GM21526 (cell line): ENCODE results near the gene PRKACB.
"Not testable (repeated sequence)": the region's sequence is repeated elsewhere in the genome, so short reads cannot be mapped to it uniquely, and the experiment has no call there.

Experiments used
- ATAC-seq: cut with Tn5 transposase; IDR thresholded peaks from one replicate; pipeline ENCODE4 v1.9.1; 2021; ENCODE audit warnings: moderate library complexity; ENCODE audit not compliant: unreplicated experiment, low FRiP score

The PRKACB gene

DNA sequence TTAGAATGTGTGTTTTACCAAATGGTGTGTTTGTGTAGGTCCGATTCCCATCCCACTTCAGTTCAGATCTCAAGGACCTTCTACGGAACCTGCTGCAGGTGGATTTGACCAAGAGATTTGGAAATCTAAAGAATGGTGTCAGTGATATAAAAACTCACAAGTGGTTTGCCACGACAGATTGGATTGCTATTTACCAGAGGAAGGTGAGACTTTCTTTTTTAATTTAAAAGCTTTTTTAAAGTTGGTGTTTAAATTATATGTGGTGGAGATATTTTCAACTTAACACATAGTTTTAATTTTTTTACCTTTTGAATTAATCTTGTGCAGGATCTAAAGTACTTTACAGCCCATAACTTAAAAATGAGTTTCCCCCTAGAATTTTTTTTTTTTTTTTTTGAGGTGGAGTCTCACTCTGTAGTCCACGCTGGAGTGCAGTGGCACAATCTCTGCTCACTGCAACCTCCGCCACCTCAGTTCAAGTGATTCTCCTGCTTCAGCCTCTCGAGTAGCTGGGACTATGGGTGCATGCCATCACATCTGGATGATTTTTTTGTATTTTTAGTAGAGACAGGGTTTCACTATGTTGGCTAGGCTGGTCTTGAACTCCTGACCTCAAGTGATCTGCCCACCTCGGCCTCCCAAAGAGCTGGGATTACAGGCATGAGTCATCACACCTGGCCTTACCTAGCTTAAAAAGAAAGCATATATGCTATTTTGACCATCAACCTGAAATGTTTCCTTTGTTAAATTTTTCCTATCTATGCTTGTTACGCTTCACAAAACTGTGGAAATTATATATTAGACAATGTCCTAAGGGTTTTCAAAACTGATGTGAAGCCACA is 70.3 kb downstream of the PRKACB start:
- no peak for ATAC-seq

GRCh38 chr1:84217239-84217638 is 73.2 kb downstream of the PRKACB start:
- ATAC-seq = no peak

GRCh38 chr1:84223751-84224432 is 79.8 kb downstream of the PRKACB start:
- no peak for ATAC-seq

DNA sequence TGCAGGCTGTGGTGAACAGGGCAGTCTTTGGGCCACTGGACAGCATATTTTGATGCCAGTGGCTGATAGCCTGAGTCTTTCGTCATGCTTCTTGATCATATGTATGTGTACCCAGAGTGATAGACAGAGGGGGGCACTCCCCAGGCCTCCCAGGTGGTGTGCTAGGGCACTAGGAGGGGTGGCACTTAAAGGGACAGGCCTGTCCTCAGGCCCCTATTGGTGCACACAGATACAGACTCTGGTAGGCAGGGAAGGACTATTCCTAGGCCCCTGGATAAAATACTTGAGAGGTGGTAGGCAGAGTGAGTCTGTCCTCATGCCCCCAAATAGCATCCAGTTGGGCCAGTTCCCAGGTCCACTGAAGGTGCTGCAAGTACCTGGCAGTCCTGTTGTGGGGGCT is 80.8 kb downstream of the PRKACB start:
- ATAC-seq = no peak

DNA sequence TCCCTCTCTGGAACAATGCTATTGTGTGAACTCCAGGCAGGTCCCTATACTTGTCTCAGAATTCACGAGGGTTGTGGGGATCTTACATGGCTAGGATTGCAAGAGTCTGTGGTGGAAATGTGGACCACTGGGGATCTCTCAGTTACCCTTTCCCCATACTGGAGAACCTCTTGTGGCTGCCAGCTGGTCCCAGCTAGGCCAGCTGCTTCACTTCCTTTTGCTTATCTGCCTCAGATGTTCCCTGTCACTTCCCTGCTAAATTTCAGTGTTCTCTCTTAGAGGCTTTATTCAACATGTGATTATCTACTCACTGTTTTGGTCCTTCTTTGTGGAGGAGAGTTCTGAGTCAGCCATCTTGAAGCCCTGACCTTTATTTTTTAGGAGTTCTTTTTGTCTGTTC is 81.6 kb downstream of the PRKACB start:
- ATAC-seq = no peak

GRCh38 chr1:84232676-84233075 is 88.6 kb downstream of the PRKACB start:
- not testable (repeated sequence) for ATAC-seq

- no peak for ATAC-seq
Measured at GRCh38 chr1:84236256-84236655, 92.2 kb downstream of the PRKACB start.

GRCh38 chr1:84242641-84243040 is 98.6 kb downstream of the PRKACB start:
- ATAC-seq = no peak

DNA sequence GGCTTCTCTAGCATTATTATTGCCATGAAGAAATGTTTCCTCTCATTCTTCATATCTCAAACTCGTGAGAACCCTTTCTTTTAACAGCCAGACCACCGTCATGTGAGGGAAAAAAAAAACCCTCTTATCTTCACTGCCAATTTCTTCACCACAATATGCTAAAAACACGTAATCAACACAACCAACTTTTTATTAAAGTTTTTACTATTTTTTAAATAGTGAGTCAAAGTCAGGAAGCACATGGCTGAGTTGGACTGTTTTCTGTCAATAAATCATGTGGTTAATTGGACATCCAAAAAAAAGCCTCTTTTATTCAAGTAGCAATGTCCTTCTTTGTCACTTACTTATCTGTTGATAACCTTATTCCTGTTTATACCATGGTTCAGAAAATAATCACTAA is 101.5 kb downstream of the PRKACB start:
- no peak for ATAC-seq

DNA sequence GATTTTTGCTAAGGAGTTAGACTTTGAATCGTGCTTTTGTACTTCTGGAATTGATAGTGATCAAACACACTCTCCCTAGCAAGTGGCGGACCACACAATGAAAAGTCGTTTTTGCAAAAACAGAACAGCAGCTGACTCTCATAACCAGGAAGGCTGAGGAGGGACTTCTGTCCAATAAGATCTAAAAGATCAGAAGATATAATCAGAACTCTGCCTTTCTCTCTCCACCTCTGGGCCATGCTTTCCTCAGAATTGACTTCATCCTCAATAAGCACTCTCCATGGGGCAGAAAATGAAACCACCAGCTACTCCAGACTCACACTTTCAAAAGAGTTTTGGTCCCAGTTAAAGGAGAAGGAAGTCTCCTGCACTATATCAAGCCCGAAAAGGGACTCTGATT is 102.1 kb downstream of the PRKACB start:
- ATAC-seq = no peak

GRCh38 chr1:84247425-84248220 is 103.6 kb downstream of the PRKACB start:
- ATAC-seq = no peak

DNA sequence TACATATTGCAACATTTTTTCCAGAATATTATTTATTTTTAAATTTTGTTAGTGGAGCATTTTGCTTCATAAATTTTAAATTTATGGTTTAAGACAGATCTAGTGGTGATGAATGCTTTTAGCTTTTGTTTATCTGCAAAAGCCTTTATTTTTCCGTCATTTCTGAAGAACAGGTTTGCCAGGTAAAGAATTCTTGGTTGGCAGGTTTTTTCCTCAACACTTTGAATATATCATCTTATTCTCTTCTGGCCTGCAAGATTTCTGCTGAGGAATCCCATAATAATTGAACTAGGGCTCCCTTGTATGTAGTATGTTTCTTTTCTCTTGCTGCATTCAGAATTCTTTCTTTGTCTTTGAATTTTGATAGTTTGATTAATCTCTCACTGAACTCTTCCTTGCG is 106.6 kb downstream of the PRKACB start:
- ATAC-seq = no peak

DNA sequence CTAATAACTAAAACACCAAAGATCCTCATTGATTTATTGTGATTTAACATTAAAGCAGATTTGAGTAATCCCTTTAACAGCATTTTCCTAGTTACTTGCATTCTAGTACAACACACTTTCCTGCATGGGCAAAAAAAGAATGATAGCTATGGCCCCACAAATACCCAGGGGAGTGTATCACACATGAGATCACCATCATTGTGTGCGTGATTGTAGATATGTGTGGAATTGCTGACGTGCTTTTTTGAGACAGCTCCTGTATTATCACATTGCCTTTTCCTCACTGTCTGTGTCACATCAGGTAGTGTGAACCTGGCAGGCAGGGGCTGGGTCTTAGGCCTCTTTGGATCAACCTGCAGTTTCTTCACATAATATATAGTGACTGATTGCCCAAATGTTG is 109.0 kb downstream of the PRKACB start:
- ATAC-seq = no peak

GRCh38 chr1:84253891-84254290 is 109.8 kb downstream of the PRKACB start:
- no peak for ATAC-seq

- ATAC-seq = no peak
Measured at GRCh38 chr1:84254703-84255238, 110.7 kb downstream of the PRKACB start.

DNA sequence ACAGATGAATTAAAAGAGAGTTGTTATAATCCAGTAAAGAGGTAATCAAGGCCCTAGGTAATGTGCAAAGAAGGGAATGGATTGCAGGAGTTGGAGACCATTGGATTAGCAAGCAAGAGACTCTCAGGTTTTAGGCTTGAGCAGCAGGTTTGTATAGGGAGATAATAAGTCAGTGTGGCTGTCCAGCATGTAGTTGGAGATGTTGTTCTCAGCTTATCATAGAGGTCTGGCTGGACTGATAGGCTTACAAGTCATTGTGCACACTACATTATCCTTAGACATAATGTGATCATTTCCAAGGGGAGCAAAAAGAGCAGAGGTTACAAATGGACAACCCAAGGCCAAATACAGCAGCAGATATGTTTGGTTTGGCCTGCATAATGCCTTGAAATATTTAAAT is 111.5 kb downstream of the PRKACB start:
- ATAC-seq = no peak

- no peak for ATAC-seq
Measured at GRCh38 chr1:84257617-84258016, 113.5 kb downstream of the PRKACB start.

- ATAC-seq = no peak
Measured at GRCh38 chr1:84259376-84259775, 115.3 kb downstream of the PRKACB start.

GRCh38 chr1:84259989-84260388 is 115.9 kb downstream of the PRKACB start:
- no peak for ATAC-seq

- ATAC-seq = no peak
Measured at GRCh38 chr1:84260852-84261518, 116.9 kb downstream of the PRKACB start.
